Panc1 (cell line): Measurements from ENCODE around the gene MC4R. TPM values are rescaled to one million over a fixed set of nuclear protein-coding genes. Genes with fewer than 3 reads are reported as not detected.

ENCODE experiments used
- ATAC-seq: fragments of 200-7000 bp; cut with Tn5 transposase; 2 replicates; pipeline ENCODE4 v1.9.1; 2020; ENCODE audit warnings: mild to moderate bottlenecking, moderate library complexity
- BruUV-seq: library from RNA; stranded (reverse); fragments of 400-500 nt; replicated peaks from 2 replicates; lab custom pipeline; 2021; lab: Mats Ljungman, UMichigan
- CTCF ChIA-PET: fragments of 300-600 bp; sonication (Branson Sonifier 250); formaldehyde crosslinking; loops from one replicate; lab custom pipeline; 2022; ENCODE audit warnings: antibody characterized with exemption; lab: Charles Lee
- POLR2A ChIA-PET: fragments of 300-600 bp; sonication (Branson Sonifier 250); formaldehyde crosslinking; loops from one replicate; lab custom pipeline; 2022; ENCODE audit warnings: antibody characterized with exemption; lab: Charles Lee
- DNase-seq: peaks from one replicate; pipeline ENCODE4 v3.0.0-alpha.2; 2010; ENCODE audit warnings: low read depth, low spot score
- H3K27ac ChIP-seq: 2 replicates; pipeline ENCODE4 v1.5.1; 2011; ENCODE audit warnings: mild to moderate bottlenecking, low read length, inconsistent platforms
- H3K27me3 ChIP-seq: fragments of 200-500 bp; sonication (Bioruptor generic); 2 replicates; pipeline ENCODE4 v1.6.0; 2014; ENCODE audit warnings: low read length, inconsistent platforms; ENCODE audit not compliant: control insufficient read depth, insufficient read depth
- H3K36me3 ChIP-seq: fragments of 200-500 bp; sonication (Bioruptor generic); 2 replicates; pipeline ENCODE4 v1.5.1; 2014; ENCODE audit warnings: inconsistent platforms, mild to moderate bottlenecking, low read length, moderate library complexity; ENCODE audit not compliant: control insufficient read depth, insufficient read depth
- H3K4me1 ChIP-seq: 2 replicates; pipeline ENCODE4 v1.5.1; 2011; ENCODE audit warnings: inconsistent platforms, mild to moderate bottlenecking, low read length, moderate library complexity; ENCODE audit not compliant: control insufficient read depth, insufficient read depth
- H3K4me3 ChIP-seq, 2 experiments: 2 replicates each; pipeline ENCODE4 v1.5.1; 2011 to 2012; ENCODE audit warnings: low read depth in 2 of 2, low read length in 2 of 2, mild to moderate bottlenecking in 2 of 2, inconsistent platforms in 1 of 2, moderate library complexity in 1 of 2
- H3K9me3 ChIP-seq: fragments of 200-500 bp; sonication (Bioruptor generic); 2 replicates; pipeline ENCODE4 v1.5.1; 2014; ENCODE audit warnings: low read depth, mild to moderate bottlenecking, inconsistent platforms, low read length, moderate library complexity; ENCODE audit not compliant: control insufficient read depth, insufficient read depth
- CTCF ChIP-seq: fragments of 450-650 bp; IDR thresholded peaks from 2 replicates; pipeline ENCODE4 v1.5.1; 2017; ENCODE audit warnings: mild to moderate bottlenecking
- POLR2AphosphoS5 ChIP-seq: IDR thresholded peaks from 2 replicates; pipeline ENCODE4 v1.6.1; 2012; ENCODE audit warnings: mild to moderate bottlenecking, low read depth, low read length, moderate library complexity
- SIN3A ChIP-seq: IDR thresholded peaks from 2 replicates; pipeline ENCODE4 v1.6.1; 2012; ENCODE audit warnings: low read depth, mild to moderate bottlenecking, low read length, moderate library complexity, borderline replicate concordance; ENCODE audit not compliant: insufficient read depth
- TCF7L2 ChIP-seq: IDR thresholded peaks from 2 replicates; pipeline ENCODE4 v1.6.1; 2011; ENCODE audit warnings: mild to moderate bottlenecking, low read depth, low read length, inconsistent platforms
- in situ Hi-C: cut with HindIII; loops from 2 replicates; pipeline ENCODE4 v1.10.0; 2016; ENCODE audit warnings: low sequenced_read_pairs, low pct_unique_long_range_greater_than_20kb
- intact Hi-C: fragments of 100-400 bp; cut with micrococcal nuclease; formaldehyde crosslinking; loops from one replicate; pipeline ENCODE4 v1.10.0; 2022; ENCODE audit not compliant: unreplicated experiment
- total RNA-seq: library from RNA; stranded (reverse); gene quantifications from one replicate; pipeline ENCODE4 v1.2.1, GENCODE V29; 2021; ENCODE audit not compliant: unreplicated experiment
- TF ChIP-seq, protein P1 (sequence below), 2 experiments: IDR thresholded peaks; 2 replicates each; pipeline ENCODE4 v1.6.1; 2011 to 2012; ENCODE audit warnings: low read depth in 2 of 2, control low read depth in 1 of 2, low read length in 1 of 2, mild to moderate bottlenecking in 1 of 2, moderate library complexity in 1 of 2; ENCODE audit not compliant: insufficient read depth in 1 of 2

MC4R gene
- total RNA-seq, 1 experiment from 2014 or later: not detected

DNA sequence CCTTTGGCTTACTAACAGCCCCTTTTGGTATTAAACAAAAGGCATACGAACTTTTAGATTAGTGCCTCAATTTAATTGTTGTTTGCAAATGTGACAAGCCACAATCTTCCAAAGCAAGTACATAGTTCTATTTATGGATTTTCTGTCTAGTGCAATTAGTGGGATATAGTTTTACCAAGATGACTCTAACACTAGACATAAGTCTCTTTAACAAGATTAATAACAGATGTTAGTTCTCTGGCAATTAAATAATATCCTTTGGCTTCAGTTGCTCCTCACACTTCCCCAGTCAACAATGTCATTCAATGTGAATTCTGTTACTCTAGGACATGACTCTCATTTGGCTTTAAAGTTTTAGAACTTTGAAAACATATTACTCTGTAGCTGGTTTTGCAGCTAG, 16.7 kb upstream of the MC4R start:
- intact Hi-C loops: no loop called here
- in situ Hi-C loops: no loop called here
- DNase-seq: no peak
- no peaks in the 10 kb centered on the region for H3K36me3 ChIP-seq
- ATAC-seq: no peak
- TF ChIP-seq, protein P1, sequence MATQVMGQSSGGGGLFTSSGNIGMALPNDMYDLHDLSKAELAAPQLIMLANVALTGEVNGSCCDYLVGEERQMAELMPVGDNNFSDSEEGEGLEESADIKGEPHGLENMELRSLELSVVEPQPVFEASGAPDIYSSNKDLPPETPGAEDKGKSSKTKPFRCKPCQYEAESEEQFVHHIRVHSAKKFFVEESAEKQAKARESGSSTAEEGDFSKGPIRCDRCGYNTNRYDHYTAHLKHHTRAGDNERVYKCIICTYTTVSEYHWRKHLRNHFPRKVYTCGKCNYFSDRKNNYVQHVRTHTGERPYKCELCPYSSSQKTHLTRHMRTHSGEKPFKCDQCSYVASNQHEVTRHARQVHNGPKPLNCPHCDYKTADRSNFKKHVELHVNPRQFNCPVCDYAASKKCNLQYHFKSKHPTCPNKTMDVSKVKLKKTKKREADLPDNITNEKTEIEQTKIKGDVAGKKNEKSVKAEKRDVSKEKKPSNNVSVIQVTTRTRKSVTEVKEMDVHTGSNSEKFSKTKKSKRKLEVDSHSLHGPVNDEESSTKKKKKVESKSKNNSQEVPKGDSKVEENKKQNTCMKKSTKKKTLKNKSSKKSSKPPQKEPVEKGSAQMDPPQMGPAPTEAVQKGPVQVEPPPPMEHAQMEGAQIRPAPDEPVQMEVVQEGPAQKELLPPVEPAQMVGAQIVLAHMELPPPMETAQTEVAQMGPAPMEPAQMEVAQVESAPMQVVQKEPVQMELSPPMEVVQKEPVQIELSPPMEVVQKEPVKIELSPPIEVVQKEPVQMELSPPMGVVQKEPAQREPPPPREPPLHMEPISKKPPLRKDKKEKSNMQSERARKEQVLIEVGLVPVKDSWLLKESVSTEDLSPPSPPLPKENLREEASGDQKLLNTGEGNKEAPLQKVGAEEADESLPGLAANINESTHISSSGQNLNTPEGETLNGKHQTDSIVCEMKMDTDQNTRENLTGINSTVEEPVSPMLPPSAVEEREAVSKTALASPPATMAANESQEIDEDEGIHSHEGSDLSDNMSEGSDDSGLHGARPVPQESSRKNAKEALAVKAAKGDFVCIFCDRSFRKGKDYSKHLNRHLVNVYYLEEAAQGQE (IDR thresholded peaks at IDR 0.05; ENCODE audit: insufficient read depth in 1 of 2, low read depth in 2 of 2, low read length in 1 of 2): no peak
- TF ChIP-seq CTCF (no peak), POLR2AphosphoS5 (no peak), SIN3A (no peak), TCF7L2 (no peak)
- H3K27me3 ChIP-seq: no peaks in the 10 kb centered on the region
- POLR2A ChIA-PET: no interaction called here
- no peaks in the 10 kb centered on the region for H3K4me1 ChIP-seq
- H3K9me3 ChIP-seq: no peaks in the 10 kb centered on the region
- no TSS peak for BruUV-seq
- H3K4me3 ChIP-seq: no peak overlapping the region
- CTCF ChIA-PET: no interaction called here
- H3K27ac ChIP-seq: no peak overlapping the region

DNA sequence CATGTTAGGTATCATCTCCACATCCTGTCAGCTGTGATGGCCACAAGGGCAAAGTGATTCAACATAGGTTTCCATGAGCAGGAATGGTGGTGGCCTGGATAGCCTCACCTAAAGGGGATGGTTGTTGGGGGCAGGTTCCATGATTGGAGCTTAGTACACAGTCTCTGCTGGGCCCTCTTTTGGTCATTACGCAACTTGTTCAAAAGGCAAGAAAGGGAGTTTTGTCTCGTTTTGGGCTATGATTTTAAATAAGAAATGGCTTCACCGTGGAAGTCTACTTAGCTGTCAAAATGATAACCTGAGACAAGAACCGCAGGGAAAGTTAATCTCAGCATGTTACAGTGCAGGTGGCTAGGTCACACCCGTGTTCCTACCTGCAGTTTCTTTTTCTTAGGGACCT, 13.1 kb upstream of the MC4R start:
- TF ChIP-seq CTCF: no peak
- no peak for TF ChIP-seq TCF7L2
- TF ChIP-seq POLR2AphosphoS5: no peak
- TF ChIP-seq, protein P1 (IDR thresholded peaks at IDR 0.05; ENCODE audit: insufficient read depth in 1 of 2, low read depth in 2 of 2, low read length in 1 of 2): no peak
- no peak for TF ChIP-seq SIN3A
- ChIA-PET CTCF (no interaction called here), POLR2A (no interaction called here)
- ATAC-seq (no peak), DNase-seq (no peak)
- Histone ChIP-seq H3K27ac (no peak overlapping the region), H3K27me3 (no peaks in the 10 kb centered on the region), H3K9me3 (no peaks in the 10 kb centered on the region), H3K4me3 (no peak overlapping the region), H3K36me3 (no peaks in the 10 kb centered on the region), H3K4me1 (no peaks in the 10 kb centered on the region)
- no TSS peak for BruUV-seq
- intact Hi-C loops: no loop called here
- in situ Hi-C loops: no loop called here
